ENCODE results near the gene SULT1B1.

SULT1B1 gene

DNA sequence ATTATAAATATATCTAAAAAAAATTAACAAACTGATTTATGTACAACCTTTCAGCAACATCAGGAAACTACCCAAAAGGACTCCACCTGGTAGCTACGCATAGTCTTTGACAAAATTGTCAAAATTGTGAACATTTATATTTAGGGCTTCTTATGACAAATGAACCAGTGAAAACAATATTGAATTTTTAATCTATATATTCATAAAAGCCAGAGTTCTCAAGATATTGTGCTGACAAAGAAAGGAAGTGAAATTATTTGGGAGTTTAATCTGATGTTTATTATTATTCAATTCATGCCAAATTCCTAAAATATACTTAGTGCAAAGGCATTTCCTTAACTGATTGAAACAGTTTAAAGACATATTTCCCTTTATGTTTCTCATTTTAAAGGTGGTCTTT, 5.3 kb upstream of the SULT1B1 start:
- TF ChIP-seq, protein P1, sequence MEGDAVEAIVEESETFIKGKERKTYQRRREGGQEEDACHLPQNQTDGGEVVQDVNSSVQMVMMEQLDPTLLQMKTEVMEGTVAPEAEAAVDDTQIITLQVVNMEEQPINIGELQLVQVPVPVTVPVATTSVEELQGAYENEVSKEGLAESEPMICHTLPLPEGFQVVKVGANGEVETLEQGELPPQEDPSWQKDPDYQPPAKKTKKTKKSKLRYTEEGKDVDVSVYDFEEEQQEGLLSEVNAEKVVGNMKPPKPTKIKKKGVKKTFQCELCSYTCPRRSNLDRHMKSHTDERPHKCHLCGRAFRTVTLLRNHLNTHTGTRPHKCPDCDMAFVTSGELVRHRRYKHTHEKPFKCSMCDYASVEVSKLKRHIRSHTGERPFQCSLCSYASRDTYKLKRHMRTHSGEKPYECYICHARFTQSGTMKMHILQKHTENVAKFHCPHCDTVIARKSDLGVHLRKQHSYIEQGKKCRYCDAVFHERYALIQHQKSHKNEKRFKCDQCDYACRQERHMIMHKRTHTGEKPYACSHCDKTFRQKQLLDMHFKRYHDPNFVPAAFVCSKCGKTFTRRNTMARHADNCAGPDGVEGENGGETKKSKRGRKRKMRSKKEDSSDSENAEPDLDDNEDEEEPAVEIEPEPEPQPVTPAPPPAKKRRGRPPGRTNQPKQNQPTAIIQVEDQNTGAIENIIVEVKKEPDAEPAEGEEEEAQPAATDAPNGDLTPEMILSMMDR (conservative IDR thresholded peaks at IDR 0.05; ENCODE audit: low read depth, low read length): no peak
- H3K4me3 ChIP-seq (ENCODE audit: low read length): no peak overlapping the region
- no peak for DNase-seq (ENCODE audit: low read depth)

DNA sequence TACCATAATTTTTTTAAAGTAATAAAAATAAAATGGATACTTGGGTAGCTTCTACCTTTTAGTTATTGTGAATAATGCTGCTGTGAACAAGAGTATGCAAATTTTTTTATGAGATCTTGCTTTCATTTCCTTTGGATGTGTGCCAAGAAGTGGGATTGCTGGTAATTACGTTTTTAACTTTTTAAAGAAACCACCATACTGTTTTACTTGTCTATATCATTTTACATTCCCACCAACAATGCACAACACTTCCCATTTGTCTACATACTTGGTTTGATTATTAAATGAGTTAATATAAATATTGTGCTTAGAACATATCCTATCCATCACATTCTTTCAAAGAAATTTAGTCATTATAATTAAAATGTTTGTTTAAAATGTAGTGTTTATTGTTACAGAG, 3.9 kb upstream of the SULT1B1 start:
- TF ChIP-seq, protein P1 (conservative IDR thresholded peaks at IDR 0.05; ENCODE audit: low read depth, low read length): no peak
- no peak for DNase-seq (ENCODE audit: low read depth)
- H3K4me3 ChIP-seq (ENCODE audit: low read length): no peak overlapping the region

DNA sequence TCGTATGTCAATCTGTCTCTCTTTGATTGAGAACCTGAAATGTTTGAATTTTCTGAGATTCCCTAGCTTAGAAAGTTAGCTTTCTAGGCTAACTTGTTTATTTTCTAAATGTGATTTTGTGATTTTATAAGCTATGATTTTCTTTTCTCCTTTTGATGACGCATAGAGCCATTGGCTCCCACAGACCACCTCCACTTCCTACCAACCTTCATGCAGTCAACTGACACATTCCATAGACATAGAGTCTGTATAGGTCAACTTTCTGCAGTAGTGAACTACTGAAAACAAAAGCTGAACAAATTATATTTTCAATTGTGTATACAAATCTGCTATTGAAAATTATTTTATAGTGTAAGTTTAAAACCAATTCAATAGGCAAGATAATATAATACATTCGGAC, 2.8 kb upstream of the SULT1B1 start:
- H3K4me3 ChIP-seq (ENCODE audit: low read length): no peak overlapping the region
- no peak for DNase-seq (ENCODE audit: low read depth)
- TF ChIP-seq, protein P1 (conservative IDR thresholded peaks at IDR 0.05; ENCODE audit: low read depth, low read length): no peak

DNA sequence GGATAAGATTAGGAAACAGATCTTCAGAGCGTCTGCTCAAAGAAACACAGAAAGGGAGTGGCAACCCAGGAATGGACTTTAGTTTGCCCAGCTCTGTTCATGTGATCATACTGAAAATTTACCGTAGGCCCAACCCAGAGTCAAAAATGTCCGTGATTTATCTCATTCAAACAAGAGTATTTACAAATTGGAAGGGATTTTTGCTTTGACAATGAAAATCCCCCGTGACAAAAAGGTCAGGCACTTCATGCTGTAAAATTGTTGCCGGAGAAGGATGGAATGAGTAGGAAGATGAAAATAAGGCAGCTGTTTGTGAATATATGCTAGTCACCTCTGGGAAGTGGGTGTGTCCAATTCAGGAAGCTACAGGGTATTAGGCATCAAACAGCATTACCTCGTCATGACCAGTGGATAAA, 1.2 kb downstream of the SULT1B1 start:
- no peak for DNase-seq (ENCODE audit: low read depth)
- TF ChIP-seq, protein P1 (conservative IDR thresholded peaks at IDR 0.05; ENCODE audit: low read depth, low read length): no peak
- H3K4me3 ChIP-seq (ENCODE audit: low read length): no peak overlapping the region

DNA sequence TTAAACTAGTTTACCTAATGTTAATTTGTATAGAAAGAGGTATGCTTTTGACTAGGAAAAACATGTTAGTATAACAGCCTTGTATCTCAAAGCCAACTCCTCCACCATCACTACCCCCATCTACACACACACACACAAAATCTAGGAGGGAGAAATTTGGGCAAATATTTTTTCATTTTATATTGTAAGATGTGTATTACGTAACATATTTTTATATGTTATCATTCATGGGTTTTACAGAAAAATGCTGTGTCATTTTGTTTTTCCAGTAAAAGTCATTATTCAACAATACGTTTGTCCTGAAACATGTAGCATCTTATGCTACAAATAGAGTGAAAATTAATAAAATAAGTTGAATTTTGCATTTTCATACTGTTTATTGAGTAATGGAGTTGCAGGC, 3.0 kb downstream of the SULT1B1 start:
- no peak for DNase-seq (ENCODE audit: low read depth)
- TF ChIP-seq, protein P1 (conservative IDR thresholded peaks at IDR 0.05; ENCODE audit: low read depth, low read length): no peak
- no peak overlapping the region for H3K4me3 ChIP-seq (ENCODE audit: low read length)

DNA sequence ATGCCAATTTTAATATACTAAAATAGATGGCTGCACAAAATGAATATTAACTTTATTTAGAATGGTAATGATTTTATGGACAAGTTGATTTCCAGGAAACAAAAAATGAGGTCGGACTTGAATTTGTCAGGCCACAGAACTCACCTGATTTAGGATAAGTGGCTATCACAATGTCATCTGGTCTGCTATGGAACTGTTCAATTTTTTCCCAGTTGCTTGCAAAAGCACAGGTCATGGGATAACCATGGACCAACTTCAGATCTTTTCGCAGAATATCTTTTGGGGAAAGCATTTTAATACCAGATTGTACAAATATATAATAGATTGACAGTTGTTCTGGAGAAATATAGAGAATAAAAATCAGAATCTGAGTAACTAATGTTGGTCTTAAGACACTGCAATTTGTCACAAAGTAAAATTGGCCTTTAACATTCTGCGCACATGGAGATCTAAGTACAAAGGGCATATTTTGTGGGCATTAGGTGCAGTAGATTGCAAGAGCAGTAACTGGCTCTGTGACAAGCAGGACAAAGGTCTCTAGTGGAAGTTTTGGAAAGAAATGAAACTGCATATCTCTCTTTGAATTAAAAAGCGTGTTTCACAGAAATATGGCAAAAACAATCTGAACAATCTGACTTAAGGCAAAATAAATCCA, 5.4 kb downstream of the SULT1B1 start:
- DNase-seq (ENCODE audit: low read depth): no peak
- TF ChIP-seq, protein P1 (conservative IDR thresholded peaks at IDR 0.05; ENCODE audit: low read depth, low read length): no peak
- H3K4me3 ChIP-seq (ENCODE audit: low read length): no peak overlapping the region

DNA sequence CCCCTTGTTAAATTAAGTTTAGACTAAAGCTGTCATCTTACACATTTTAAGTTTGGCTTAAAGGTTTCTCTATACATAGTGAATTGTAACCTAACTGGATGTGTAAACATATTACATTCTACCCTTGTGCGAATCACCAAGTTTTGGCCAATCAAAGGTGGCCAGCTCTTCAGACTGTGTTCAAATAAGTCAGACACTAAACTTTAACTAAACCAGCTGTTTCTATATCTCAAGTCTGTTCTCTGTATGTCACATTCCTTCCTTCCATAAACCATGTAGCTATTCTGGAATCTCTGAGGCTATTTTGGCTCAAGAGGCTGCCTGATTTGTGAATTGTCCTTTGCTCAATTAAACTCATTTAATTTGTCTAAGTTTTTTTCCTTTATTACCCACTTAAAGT, 6.7 kb downstream of the SULT1B1 start:
- TF ChIP-seq, protein P1 (conservative IDR thresholded peaks at IDR 0.05; ENCODE audit: low read depth, low read length): no peak
- no peak overlapping the region for H3K4me3 ChIP-seq (ENCODE audit: low read length)
- no peak for DNase-seq (ENCODE audit: low read depth)
